Stimulated activated CD8-positive, alpha-beta memory T cell treated with anti-CD3 and anti-CD28 coated beads, Interleukin-4, amount 100 ng/mL, for 4 hours (primary cell): Measurements from ENCODE around the gene C2orf81.

Source experiments
- DNase-seq, 2 donors: peaks; one replicate each; pipeline ENCODE4 v3.0.0-alpha.2; 2020; ENCODE audit warnings: low read depth in 2 of 2, low spot score in 1 of 2

The C2orf81 gene

GRCh38 chr2:74391209-74391579 is 30.2 kb downstream of the C2orf81 start:
- no peak for DNase-seq

- DNase-seq: no peak
Measured at GRCh38 chr2:74390606-74391005, 30.8 kb downstream of the C2orf81 start.

- no peak for DNase-seq
Measured at GRCh38 chr2:74387346-74387745, 34.1 kb downstream of the C2orf81 start.

- no peak for DNase-seq
Measured at GRCh38 chr2:74385396-74385795, 36.0 kb downstream of the C2orf81 start.

- DNase-seq: no peak
Measured at GRCh38 chr2:74384051-74384450, 37.4 kb downstream of the C2orf81 start.

- no peak for DNase-seq
Measured at GRCh38 chr2:74383254-74383653, 38.2 kb downstream of the C2orf81 start.

- no peak for DNase-seq
Measured at GRCh38 chr2:74381751-74382150, 39.7 kb downstream of the C2orf81 start.

- DNase-seq: no peak
Measured at GRCh38 chr2:74379851-74380789, 41.3 kb downstream of the C2orf81 start, which contains the start of gene DCTN1. DCTN1 (minus strand) TSS chr2:74380311; CDS start chr2:74380037, 274 bp downstream.

GRCh38 chr2:74378007-74378406 is 43.4 kb downstream of the C2orf81 start:
- no peak for DNase-seq

GRCh38 chr2:74375838-74376237 is 45.6 kb downstream of the C2orf81 start:
- DNase-seq: no peak

- DNase-seq: no peak
Measured at GRCh38 chr2:74374509-74375205, 46.8 kb downstream of the C2orf81 start.

GRCh38 chr2:74373985-74374384 is 47.4 kb downstream of the C2orf81 start:
- DNase-seq: no peak

- no peak for DNase-seq
Measured at GRCh38 chr2:74373221-74373676, 48.2 kb downstream of the C2orf81 start.

- DNase-seq: no peak
Measured at GRCh38 chr2:74372674-74373073, 48.7 kb downstream of the C2orf81 start.

GRCh38 chr2:74371421-74371820 is 50.0 kb downstream of the C2orf81 start:
- no peak for DNase-seq

GRCh38 chr2:74369976-74370375 is 51.4 kb downstream of the C2orf81 start:
- DNase-seq: no peak

GRCh38 chr2:74368499-74368898 is 52.9 kb downstream of the C2orf81 start:
- DNase-seq: no peak

- DNase-seq: no peak
Measured at GRCh38 chr2:74367789-74368188, 53.6 kb downstream of the C2orf81 start.

GRCh38 chr2:74366036-74366435 is 55.4 kb downstream of the C2orf81 start:
- no peak for DNase-seq

GRCh38 chr2:74364533-74365505 is 56.6 kb downstream of the C2orf81 start:
- no peak for DNase-seq
